Retinal pigment epithelial cell (primary cell): Measurements from ENCODE around the gene SYCP2.

Experiments
- DNase-seq: peaks from one replicate; pipeline ENCODE4 v3.0.0-alpha.2; 2010; ENCODE audit warnings: low read depth
- H3K4me3 ChIP-seq: 2 replicates; pipeline ENCODE4 v1.5.1; 2011; ENCODE audit warnings: mild to moderate bottlenecking, low read length, control low read depth, moderate library complexity
- TF ChIP-seq, protein P1 (sequence below): conservative IDR thresholded peaks from 2 replicates; pipeline ENCODE4 v1.5.1; 2011; ENCODE audit warnings: low read depth, low read length, control low read depth, inconsistent platforms

The SYCP2 gene

DNA sequence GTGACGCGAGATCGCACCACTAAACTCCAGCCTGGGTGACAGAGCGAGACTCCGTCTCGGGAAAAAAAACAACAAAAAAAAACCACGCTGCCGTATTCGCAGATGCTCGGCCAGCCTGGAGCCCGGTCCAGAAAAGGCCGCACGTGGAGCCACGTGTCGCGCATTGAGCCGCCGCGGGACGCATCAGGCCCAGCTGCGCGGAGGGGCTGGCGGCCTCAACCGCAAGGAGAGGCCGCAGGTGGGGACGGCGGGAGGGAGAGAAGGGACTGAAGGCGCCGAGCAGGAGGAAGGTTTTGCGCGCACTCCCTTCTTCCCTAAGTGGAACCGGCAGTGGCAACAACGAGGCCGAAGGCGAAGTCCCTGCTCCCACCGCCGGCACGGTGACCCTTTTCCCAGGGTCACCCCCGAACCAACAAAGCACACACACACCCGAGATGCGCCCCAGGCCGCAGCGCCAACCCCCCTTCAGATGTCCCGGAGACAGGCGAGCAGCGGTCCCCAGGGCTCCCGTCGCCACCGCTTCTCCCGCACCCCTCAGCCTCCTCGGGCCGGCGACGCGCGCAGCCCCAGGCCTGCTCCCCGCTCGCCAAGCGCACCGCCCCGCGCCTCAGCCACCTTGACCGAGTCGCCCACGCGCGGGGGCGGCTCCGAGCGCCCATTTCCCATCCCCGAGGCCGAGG is 681 bp downstream of the SYCP2 start:
- DNase-seq = no peak
- no peak overlapping the region for H3K4me3 ChIP-seq
- TF ChIP-seq, protein P1, sequence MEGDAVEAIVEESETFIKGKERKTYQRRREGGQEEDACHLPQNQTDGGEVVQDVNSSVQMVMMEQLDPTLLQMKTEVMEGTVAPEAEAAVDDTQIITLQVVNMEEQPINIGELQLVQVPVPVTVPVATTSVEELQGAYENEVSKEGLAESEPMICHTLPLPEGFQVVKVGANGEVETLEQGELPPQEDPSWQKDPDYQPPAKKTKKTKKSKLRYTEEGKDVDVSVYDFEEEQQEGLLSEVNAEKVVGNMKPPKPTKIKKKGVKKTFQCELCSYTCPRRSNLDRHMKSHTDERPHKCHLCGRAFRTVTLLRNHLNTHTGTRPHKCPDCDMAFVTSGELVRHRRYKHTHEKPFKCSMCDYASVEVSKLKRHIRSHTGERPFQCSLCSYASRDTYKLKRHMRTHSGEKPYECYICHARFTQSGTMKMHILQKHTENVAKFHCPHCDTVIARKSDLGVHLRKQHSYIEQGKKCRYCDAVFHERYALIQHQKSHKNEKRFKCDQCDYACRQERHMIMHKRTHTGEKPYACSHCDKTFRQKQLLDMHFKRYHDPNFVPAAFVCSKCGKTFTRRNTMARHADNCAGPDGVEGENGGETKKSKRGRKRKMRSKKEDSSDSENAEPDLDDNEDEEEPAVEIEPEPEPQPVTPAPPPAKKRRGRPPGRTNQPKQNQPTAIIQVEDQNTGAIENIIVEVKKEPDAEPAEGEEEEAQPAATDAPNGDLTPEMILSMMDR = no peak

DNA sequence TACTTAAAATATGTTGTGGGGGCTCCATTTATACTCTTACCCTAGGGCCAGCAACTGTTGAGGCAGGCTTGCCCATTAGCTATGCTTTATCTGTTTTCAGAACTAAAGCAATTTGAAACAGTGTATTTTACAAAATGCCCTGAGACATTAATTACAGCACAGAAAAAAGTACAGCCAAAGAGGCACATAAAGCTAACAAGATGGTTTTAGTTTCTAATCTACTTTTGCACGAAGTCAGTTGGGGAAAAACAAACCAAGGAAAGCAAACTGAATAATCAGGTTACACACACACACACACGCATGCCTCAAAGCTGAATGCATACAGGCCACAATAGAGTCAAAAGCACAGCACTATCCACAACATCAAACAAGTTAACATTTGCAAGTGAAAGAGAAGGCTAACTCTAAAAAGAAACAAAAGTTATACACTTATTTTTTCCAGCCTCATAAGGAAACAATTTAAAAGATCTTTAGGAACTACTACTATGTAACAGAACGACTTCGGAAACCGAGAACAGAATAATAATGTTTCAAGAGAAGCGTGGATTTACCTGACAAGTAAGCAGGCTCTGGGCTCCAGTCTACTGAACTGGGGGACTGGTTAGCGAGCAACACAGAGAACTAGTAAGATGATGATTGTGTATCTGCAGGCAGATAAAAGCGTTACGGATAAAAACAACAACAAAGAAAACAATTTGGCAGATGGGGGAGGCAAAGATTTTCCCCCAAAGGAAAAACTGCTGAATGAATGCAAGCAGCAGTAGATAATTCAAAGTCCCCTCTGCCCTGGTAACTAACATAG is 1.7 kb downstream of the SYCP2 start:
- DNase-seq = no peak
- TF ChIP-seq, protein P1 = no peak
- no peak overlapping the region for H3K4me3 ChIP-seq

DNA sequence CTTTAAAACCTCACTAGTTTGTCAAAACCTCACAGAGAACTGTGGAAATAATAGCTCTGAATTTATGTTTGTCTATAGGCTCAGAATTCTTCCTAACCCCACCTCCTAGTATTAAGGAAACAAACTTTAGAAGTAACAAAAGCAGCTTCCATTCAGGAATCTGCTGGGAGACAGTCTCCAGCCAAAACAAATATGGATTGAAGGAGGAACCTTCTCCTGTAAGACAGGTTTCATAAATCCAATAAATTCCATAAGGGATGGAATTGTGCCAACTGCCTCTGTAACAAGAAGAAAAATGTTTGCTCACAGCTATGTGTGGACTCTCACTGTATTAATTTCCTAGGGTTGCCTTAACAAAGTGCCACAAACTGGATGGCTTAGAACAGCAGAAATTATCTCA is 7.5 kb downstream of the SYCP2 start:
- TF ChIP-seq, protein P1 = no peak
- H3K4me3 ChIP-seq = no peak overlapping the region
- DNase-seq = no peak

DNA sequence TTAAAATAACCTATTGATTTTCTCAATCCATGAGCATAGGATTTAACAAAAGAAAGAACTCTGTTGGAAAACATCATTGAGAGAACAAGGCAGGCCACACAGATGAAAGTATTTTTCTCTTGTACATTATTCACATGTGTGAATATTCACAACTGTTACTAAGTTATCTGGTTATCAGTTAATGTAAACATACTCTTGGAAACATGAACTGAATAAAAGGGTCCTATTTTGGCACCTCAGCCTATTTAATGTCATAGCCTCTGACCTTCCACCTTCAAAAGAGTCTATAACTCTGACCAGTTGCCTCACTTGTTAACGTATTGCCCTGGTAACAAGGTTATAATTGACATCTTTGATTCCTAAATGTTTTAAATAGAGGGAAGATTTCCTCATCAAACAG is 8.1 kb downstream of the SYCP2 start:
- no peak for DNase-seq
- no peak overlapping the region for H3K4me3 ChIP-seq
- TF ChIP-seq, protein P1 = no peak

DNA sequence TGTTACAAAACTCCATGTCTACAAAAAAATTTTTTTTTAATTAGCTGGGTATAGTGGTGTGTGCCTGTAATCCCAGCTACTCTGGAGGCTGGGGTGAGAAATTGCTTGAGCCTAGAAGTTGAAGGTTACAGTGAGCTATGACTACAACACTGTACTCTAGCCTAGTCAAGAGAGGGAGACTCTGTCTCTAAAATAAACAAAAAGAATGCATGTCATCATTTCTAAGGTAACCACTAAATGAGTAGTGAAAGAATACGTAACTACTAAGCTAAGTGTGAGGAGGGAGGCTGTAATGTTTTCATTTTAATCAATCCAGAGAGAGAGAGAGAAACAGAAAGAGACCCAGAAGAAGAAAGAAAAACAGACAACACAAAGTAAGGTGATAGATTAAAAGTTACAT is 9.9 kb downstream of the SYCP2 start:
- TF ChIP-seq, protein P1 = no peak
- H3K4me3 ChIP-seq = no peak overlapping the region
- DNase-seq = no peak

DNA sequence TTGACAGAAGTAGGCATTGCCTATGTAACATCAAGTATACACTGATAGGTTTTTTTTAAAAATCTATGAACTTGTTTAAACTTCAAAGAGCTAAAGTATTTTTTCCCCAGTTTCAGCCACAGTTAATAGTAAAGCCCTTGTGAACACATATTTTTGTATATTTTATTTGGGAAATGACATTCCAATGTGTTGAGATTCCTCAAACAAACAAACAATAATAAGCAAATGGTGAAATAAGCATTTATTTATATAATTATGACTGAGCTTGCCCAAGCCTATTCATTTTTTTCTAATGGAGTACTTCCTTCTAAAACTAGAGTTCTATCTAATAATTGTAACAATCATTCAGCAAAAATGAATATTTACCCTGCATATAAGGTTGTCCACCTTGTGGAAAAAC is 12.5 kb downstream of the SYCP2 start:
- TF ChIP-seq, protein P1 = no peak
- no peak for DNase-seq
- no peak overlapping the region for H3K4me3 ChIP-seq

DNA sequence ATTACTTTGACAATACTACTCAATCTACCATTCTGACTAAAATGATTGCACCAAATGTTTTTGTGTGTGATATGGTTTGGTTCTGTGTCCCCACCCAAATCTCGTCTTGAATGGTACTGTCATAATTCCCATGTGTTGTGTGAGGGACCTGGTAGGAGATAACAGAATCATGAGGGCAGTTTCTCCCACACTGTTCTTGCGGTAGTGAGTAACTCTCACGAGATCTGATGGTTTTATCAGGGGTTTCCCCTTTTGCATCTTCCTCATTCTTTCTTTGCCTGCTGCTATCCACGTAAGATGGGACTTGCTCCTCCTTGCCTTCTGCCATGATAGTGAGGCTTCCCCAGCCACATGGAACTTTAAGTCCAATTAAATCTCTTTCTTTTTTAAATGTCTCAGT is 20.8 kb downstream of the SYCP2 start:
- TF ChIP-seq, protein P1 = no peak
- H3K4me3 ChIP-seq = no peak overlapping the region
- no peak for DNase-seq
